ENCODE data around the gene CASTOR2. TPM values are rescaled to one million over a fixed set of nuclear protein-coding genes. Genes with fewer than 3 reads are reported as not detected.
"Not testable (repeated sequence)": the region's sequence is repeated elsewhere in the genome, so short reads cannot be mapped to it uniquely, and the experiment has no call there.

CASTOR2 gene
- total RNA-seq (2016; rRNA removed; fragmentation: Illumina TruSeq; extraction: Trizol) (6.5 and 8.7 TPM in 2 replicates), polyA plus RNA-seq (2011; rRNA removed) (7.0 and 7.5 TPM in 2 replicates), polyA minus RNA-seq (2011; rRNA and poly(A)+ RNA removed; ENCODE audit: low replicate concordance) (68.0 and 68.7 TPM in 2 replicates), Bru-seq, nascent RNA (percentile 47 among the genes with signal in this experiment), BruChase-seq, experiment 1, labeled RNA remaining after a 6-hour chase (percentile 63 among the genes with signal in this experiment), BruChase-seq, experiment 2, labeled RNA remaining after a 2-hour chase (percentile 49 among the genes with signal in this experiment)
- 4.8 and 5.0 TPM in 2 replicates for total RNA-seq (2016; cell fraction: cytosol; rRNA removed; fragmentation: Illumina TruSeq; extraction: Trizol; ENCODE audit: low read depth)
- total RNA-seq (2016; cell fraction: insoluble cytoplasmic fraction; rRNA removed; fragmentation: Illumina TruSeq; extraction: Trizol) = 5.8 and 7.4 TPM in 2 replicates
- 6.3 and 9.5 TPM in 2 replicates for total RNA-seq (2016; cell fraction: membrane; rRNA removed; fragmentation: Illumina TruSeq; extraction: Trizol)
- total RNA-seq (2016; cell fraction: nucleus; rRNA removed; fragmentation: Illumina TruSeq; extraction: Trizol) = 6.4 and 6.5 TPM in 2 replicates
- polyA plus RNA-seq (2011; cell fraction: cytosol; rRNA removed) = 4.4 and 6.3 TPM in 2 replicates
- polyA plus RNA-seq (2011; cell fraction: nucleus; rRNA removed) = 12.2 and 18.7 TPM in 2 replicates
- polyA plus RNA-seq (2012) = 3.7 and 4.3 TPM in 2 replicates
- polyA plus RNA-seq (2016; cell fraction: cytosol; fragmentation: Illumina TruSeq; extraction: Trizol; ENCODE audit: low read depth) = 1.2 and 1.6 TPM in 2 replicates
- 2.1 and 2.4 TPM in 2 replicates for polyA plus RNA-seq (2016; cell fraction: insoluble cytoplasmic fraction; fragmentation: Illumina TruSeq; extraction: Trizol; ENCODE audit: low read depth)
- polyA plus RNA-seq (2016; cell fraction: membrane; fragmentation: Illumina TruSeq; extraction: Trizol; ENCODE audit: low read depth) = 2.2 and 2.6 TPM in 2 replicates
- 3.6 and 7.2 TPM in 2 replicates for polyA plus RNA-seq (2016; cell fraction: nucleus; fragmentation: Illumina TruSeq; extraction: Trizol; ENCODE audit: insufficient read depth, low read depth)
- polyA minus RNA-seq (2011; cell fraction: cytosol; rRNA and poly(A)+ RNA removed) = 17.9 and 20.2 TPM in 2 replicates
- polyA minus RNA-seq (2011; cell fraction: nucleus; rRNA and poly(A)+ RNA removed) = 4.1 and 5.0 TPM in 2 replicates
- long read RNA-seq, experiment 1 = 0 reads
- long read RNA-seq, experiment 2, transcript CASTOR2-201 (9 exons, 1,257 nt) = major isoform, 5 of 7 reads
- long read RNA-seq, experiment 2, partial matches to known transcripts = 1 of 7 reads
- long read RNA-seq, experiment 2, other reads (novel, unspliced or antisense) = 1 of 7 reads

- H3K27ac ChIP-seq (ENCODE audit: extremely low read length, insufficient read depth, low read length); DNase-seq (ENCODE audit: low spot score); in situ Hi-C loops (cut with HindIII; ENCODE audit: extremely low pct_ligation_motif_present, low pct_unique_long_range_greater_than_20kb): not testable (repeated sequence)
These were observed at the start of gene CASTOR2 for GRCh38 chr7:74964511-74965119. CASTOR2 (plus strand) TSS chr7:74964705; CDS start chr7:74964986, 281 bp downstream.

More at GRCh38 chr7:74964511-74965119, at the start of gene CASTOR2:
- H3K9me3 ChIP-seq (ENCODE audit: low read length); POLR2A ChIA-PET; BruUV-seq (replicated peaks); H4K20me1 ChIP-seq (ENCODE audit: insufficient read depth, low read length); H3K27me3 ChIP-seq (ENCODE audit: control insufficient read depth in 1 of 2, insufficient read depth in 2 of 2, low read length in 2 of 2); H3K4me1 ChIP-seq (ENCODE audit: insufficient read depth, low read length); intact Hi-C loops (cut with micrococcal nuclease; ENCODE audit: unreplicated experiment); H2AFZ ChIP-seq (ENCODE audit: low read length); H3K79me2 ChIP-seq (ENCODE audit: insufficient read depth, low read length); CTCF ChIA-PET (ENCODE audit: low intra/inter-chr PET ratio, low total read pairs); H3K36me3 ChIP-seq (replicated peaks in 1 of 2; ENCODE audit: control insufficient read depth in 1 of 2, insufficient read depth in 2 of 2, low read length in 2 of 2); FAIRE-seq; H3K9ac ChIP-seq (ENCODE audit: insufficient read depth, low read depth, low read length): not testable (repeated sequence)
- TF ChIP-seq ZFY (CRISPR knock-in tag; IDR thresholded peaks at IDR 0.05) (0 out of 2 replicates have a peak, but pooled peaks have one; percentile 13), GABPB1 (CRISPR knock-in tag; IDR thresholded peaks at IDR 0.05) (peak; percentile 53; the same call in 1 of the 2 replicates), ZNF740 (CRISPR knock-in tag; IDR thresholded peaks at IDR 0.05) (peak; percentile 90), ZNF143 (CRISPR knock-in tag; IDR thresholded peaks at IDR 0.05) (peak; percentile 83), PATZ1 (CRISPR knock-in tag; IDR thresholded peaks at IDR 0.05) (peak; percentile 66), THAP11 (CRISPR knock-in tag; IDR thresholded peaks at IDR 0.05) (peak; percentile 93), ZNF687 (CRISPR knock-in tag; IDR thresholded peaks at IDR 0.05) (peak; percentile 28; the same call in 1 of the 2 replicates)
- peak within 1 kb of the TSS; percentile 58 for H3K4me2 ChIP-seq (ENCODE audit: low read depth, low read length)
- no CpG with 5 or more reads among the region's 84 CpGs for WGBS (ENCODE audit: low lambda C conversion rate)
- peak; percentile 31 for ATAC-seq
- H3K4me3 ChIP-seq (replicated peaks in 1 of 3; ENCODE audit: insufficient read depth in 1 of 3, low read depth in 2 of 3, low read length in 3 of 3) = peak within 1 kb of the TSS in 2 of 3 experiments; percentile 38 to 46; a peak in 3 of 6 replicates

Measured in HepG2 (cell line).